Fibroblast of peridontal ligament (primary cell): Measurements from ENCODE around the gene PTPN1.
A peak's percentile ranks its signal among the peaks of the same experiment; 100 is the strongest.
"Not testable (repeated sequence)": the region's sequence is repeated elsewhere in the genome, so short reads cannot be mapped to it uniquely, and the experiment has no call there.

ENCODE experiments used
- DNase-seq: peaks from one replicate; pipeline ENCODE4 v3.0.0-alpha.2; 2010; ENCODE audit errors: extremely low read depth

PTPN1 gene

GRCh38 chr20:50557549-50558134 lies 47.5 kb downstream of the PTPN1 start:
- DNase-seq: no peak

- DNase-seq: peak; percentile 88
These were observed 48.3 kb downstream of the PTPN1 start for GRCh38 chr20:50558483-50558925.

GRCh38 chr20:50559149-50559548 lies 49.0 kb downstream of the PTPN1 start:
- no peak for DNase-seq

GRCh38 chr20:50559856-50560638 lies 49.9 kb downstream of the PTPN1 start:
- DNase-seq: no peak

- no peak for DNase-seq
These were observed 50.7 kb downstream of the PTPN1 start for GRCh38 chr20:50560867-50561266.

- peak; percentile 97 for DNase-seq
These were observed 51.3 kb downstream of the PTPN1 start for GRCh38 chr20:50561379-50562078.

GRCh38 chr20:50562262-50562701 lies 52.1 kb downstream of the PTPN1 start:
- DNase-seq: no peak

GRCh38 chr20:50563133-50563944 lies 53.2 kb downstream of the PTPN1 start:
- DNase-seq: no peak

GRCh38 chr20:50565383-50565782 lies 55.2 kb downstream of the PTPN1 start:
- no peak for DNase-seq

- DNase-seq: no peak
These were observed 55.7 kb downstream of the PTPN1 start for GRCh38 chr20:50565871-50566270.

GRCh38 chr20:50567860-50568548 lies 57.8 kb downstream of the PTPN1 start:
- DNase-seq: no peak

GRCh38 chr20:50568549-50568942 lies 58.4 kb downstream of the PTPN1 start:
- DNase-seq: no peak

- not testable (repeated sequence) for DNase-seq
These were observed 59.3 kb downstream of the PTPN1 start for GRCh38 chr20:50569487-50569863.

GRCh38 chr20:50569864-50570836 lies 60.0 kb downstream of the PTPN1 start:
- DNase-seq: peak; percentile 40

- DNase-seq: no peak
These were observed 61.3 kb downstream of the PTPN1 start for GRCh38 chr20:50571466-50571865.

- peak; percentile 95 for DNase-seq
These were observed 63.0 kb downstream of the PTPN1 start for GRCh38 chr20:50572938-50573777.

- DNase-seq: no peak
These were observed 63.9 kb downstream of the PTPN1 start for GRCh38 chr20:50574108-50574507.

- DNase-seq: no peak
These were observed 64.4 kb downstream of the PTPN1 start for GRCh38 chr20:50574586-50574985.
